ENCODE data around the gene LRATD1.

Gene LRATD1

GRCh38 chr2:14602309-14602708 is 30.2 kb upstream of the LRATD1 start:
- TF ChIP-seq MAX (IDR thresholded peaks at IDR 0.05; ENCODE audit: low read depth, low read length) = no peak
- TF ChIP-seq CTCF (IDR thresholded peaks at IDR 0.05; ENCODE audit: low read depth, low read length) = no peak
- TF ChIP-seq MYC (IDR thresholded peaks at IDR 0.05; ENCODE audit: low read depth, low read length) = no peak
- TF ChIP-seq POLR2A (IDR thresholded peaks at IDR 0.05; ENCODE audit: extremely low read depth, insufficient read length) = no peak
- no peak overlapping the region for H3K4me3 ChIP-seq (ENCODE audit: low read depth, low read length)
- no peak for DNase-seq (ENCODE audit: low read depth)

GRCh38 chr2:14603676-14604075 is 28.8 kb upstream of the LRATD1 start:
- TF ChIP-seq POLR2A (IDR thresholded peaks at IDR 0.05; ENCODE audit: extremely low read depth, insufficient read length) (no peak), CTCF (IDR thresholded peaks at IDR 0.05; ENCODE audit: low read depth, low read length) (no peak), MAX (IDR thresholded peaks at IDR 0.05; ENCODE audit: low read depth, low read length) (no peak), MYC (IDR thresholded peaks at IDR 0.05; ENCODE audit: low read depth, low read length) (no peak)
- DNase-seq (ENCODE audit: low read depth) = no peak
- H3K4me3 ChIP-seq (ENCODE audit: low read depth, low read length) = no peak overlapping the region

GRCh38 chr2:14608245-14608644 is 24.3 kb upstream of the LRATD1 start:
- no peak overlapping the region for H3K4me3 ChIP-seq (ENCODE audit: low read depth, low read length)
- DNase-seq (ENCODE audit: low read depth) = no peak
- no peak for TF ChIP-seq MYC (IDR thresholded peaks at IDR 0.05; ENCODE audit: low read depth, low read length)

- DNase-seq (ENCODE audit: low read depth) = no peak
- no peak overlapping the region for H3K4me3 ChIP-seq (ENCODE audit: low read depth, low read length)
- no peak for TF ChIP-seq POLR2A (IDR thresholded peaks at IDR 0.05; ENCODE audit: extremely low read depth, insufficient read length)
- TF ChIP-seq CTCF (IDR thresholded peaks at IDR 0.05; ENCODE audit: low read depth, low read length) = no peak
- no peak for TF ChIP-seq MAX (IDR thresholded peaks at IDR 0.05; ENCODE audit: low read depth, low read length)
- no peak for TF ChIP-seq MYC (IDR thresholded peaks at IDR 0.05; ENCODE audit: low read depth, low read length)
Measured at GRCh38 chr2:14614017-14614416, 18.5 kb upstream of the LRATD1 start.

GRCh38 chr2:14615121-14615520 is 17.4 kb upstream of the LRATD1 start:
- no peak overlapping the region for H3K4me3 ChIP-seq (ENCODE audit: low read depth, low read length)
- no peak for TF ChIP-seq CTCF (IDR thresholded peaks at IDR 0.05; ENCODE audit: low read depth, low read length)
- no peak for TF ChIP-seq POLR2A (IDR thresholded peaks at IDR 0.05; ENCODE audit: extremely low read depth, insufficient read length)
- TF ChIP-seq MAX (IDR thresholded peaks at IDR 0.05; ENCODE audit: low read depth, low read length) = no peak
- TF ChIP-seq MYC (IDR thresholded peaks at IDR 0.05; ENCODE audit: low read depth, low read length) = no peak
- no peak for DNase-seq (ENCODE audit: low read depth)

- no peak for DNase-seq (ENCODE audit: low read depth)
- no peak overlapping the region for H3K4me3 ChIP-seq (ENCODE audit: low read depth, low read length)
- no peak for TF ChIP-seq MYC (IDR thresholded peaks at IDR 0.05; ENCODE audit: low read depth, low read length)
- TF ChIP-seq MAX (IDR thresholded peaks at IDR 0.05; ENCODE audit: low read depth, low read length) = no peak
- TF ChIP-seq POLR2A (IDR thresholded peaks at IDR 0.05; ENCODE audit: extremely low read depth, insufficient read length) = no peak
- TF ChIP-seq CTCF (IDR thresholded peaks at IDR 0.05; ENCODE audit: low read depth, low read length) = no peak
Measured at GRCh38 chr2:14615760-14616159, 16.8 kb upstream of the LRATD1 start.
